SK-N-SH treated with all-trans-retinoic acid at 6 μM for 48 hours (cell line): Measurements from ENCODE around the gene GEMIN8.

Source experiments
- ATAC-seq: fragments of 200-7000 bp; cut with Tn5 transposase; 3 replicates; pipeline ENCODE4 v1.9.1; 2020; ENCODE audit warnings: mild to moderate bottlenecking, moderate library complexity
- ARNTL ChIP-seq: fragments of 450-650 bp; formaldehyde crosslinking; IDR thresholded peaks from 2 replicates; pipeline ENCODE4 v1.5.0; 2020; ENCODE audit warnings: low read depth, mild to moderate bottlenecking, moderate library complexity, borderline replicate concordance
- BACH2 ChIP-seq: fragments of 250-450 bp; sonication (Bioruptor Pico); IDR thresholded peaks from 2 replicates; pipeline ENCODE4 v1.9.0; 2021; ENCODE audit warnings: mild to moderate bottlenecking, borderline replicate concordance
- CSDC2 ChIP-seq: fragments of 250-450 bp; sonication (Bioruptor Pico); IDR thresholded peaks from 2 replicates; pipeline ENCODE4 v1.5.0; 2020; ENCODE audit warnings: mild to moderate bottlenecking, moderate library complexity
- ESRRG ChIP-seq: fragments of 250-450 bp; sonication (Bioruptor Pico); IDR thresholded peaks from 2 replicates; pipeline ENCODE4 v1.6.1; 2021; ENCODE audit warnings: mild to moderate bottlenecking
- GLIS3 ChIP-seq: fragments of 250-450 bp; sonication (Bioruptor Pico); IDR thresholded peaks from 2 replicates; pipeline ENCODE4 v1.5.0; 2020; ENCODE audit warnings: mild to moderate bottlenecking, moderate library complexity
- ISL1 ChIP-seq: fragments of 250-450 bp; sonication (Bioruptor Pico); IDR thresholded peaks from 2 replicates; pipeline ENCODE4 v2.1.2; 2022; ENCODE audit warnings: mild to moderate bottlenecking, moderate library complexity
- POU6F1 ChIP-seq: fragments of 250-450 bp; sonication (Bioruptor Pico); IDR thresholded peaks from 2 replicates; pipeline ENCODE4 v1.8.0; 2021; ENCODE audit warnings: low read depth, mild to moderate bottlenecking, moderate library complexity, borderline replicate concordance
- PPARA ChIP-seq: fragments of 250-450 bp; sonication (Bioruptor Pico); IDR thresholded peaks from 2 replicates; pipeline ENCODE4 v1.5.0; 2020; ENCODE audit warnings: mild to moderate bottlenecking, borderline replicate concordance
- RARB ChIP-seq: fragments of 250-450 bp; sonication (Bioruptor Pico); IDR thresholded peaks from 2 replicates; pipeline ENCODE4 v1.8.0; 2021; ENCODE audit warnings: mild to moderate bottlenecking, moderate library complexity
- SNAI2 ChIP-seq: fragments of 250-450 bp; sonication (Bioruptor Pico); IDR thresholded peaks from 2 replicates; pipeline ENCODE4 v1.5.0; 2020; ENCODE audit warnings: mild to moderate bottlenecking, moderate library complexity
- TCF4 ChIP-seq: fragments of 250-450 bp; sonication (Bioruptor Pico); IDR thresholded peaks from 2 replicates; pipeline ENCODE4 v1.8.0; 2021; ENCODE audit warnings: mild to moderate bottlenecking, moderate library complexity, borderline replicate concordance
- TOX ChIP-seq: fragments of 250-450 bp; sonication (Bioruptor Pico); IDR thresholded peaks from 2 replicates; pipeline ENCODE4 v1.8.0; 2021; ENCODE audit warnings: mild to moderate bottlenecking, moderate library complexity, borderline replicate concordance
- ZC3H10 ChIP-seq: fragments of 250-450 bp; sonication (Bioruptor Pico); IDR thresholded peaks from 2 replicates; pipeline ENCODE4 v1.5.1; 2021; ENCODE audit warnings: mild to moderate bottlenecking, moderate library complexity
- ZFP3 ChIP-seq: fragments of 250-450 bp; sonication (Bioruptor Pico); IDR thresholded peaks from 2 replicates; pipeline ENCODE4 v1.5.0; 2020; ENCODE audit warnings: mild to moderate bottlenecking, moderate library complexity
- ZFP30 ChIP-seq: fragments of 450-650 bp; formaldehyde crosslinking; IDR thresholded peaks from 2 replicates; pipeline ENCODE4 v1.5.0; 2022; ENCODE audit warnings: mild to moderate bottlenecking, moderate library complexity
- ZNF565 ChIP-seq: fragments of 450-650 bp; formaldehyde crosslinking; conservative IDR thresholded peaks from 2 replicates; pipeline ENCODE4 v1.5.0; 2020; ENCODE audit warnings: low read depth, mild to moderate bottlenecking, moderate library complexity
- ZNF70 ChIP-seq: fragments of 450-650 bp; formaldehyde crosslinking; IDR thresholded peaks from 2 replicates; pipeline ENCODE4 v1.5.0; 2020; ENCODE audit warnings: mild to moderate bottlenecking, moderate library complexity
- ZNF8 ChIP-seq: fragments of 450-650 bp; formaldehyde crosslinking; IDR thresholded peaks from 2 replicates; pipeline ENCODE4 v1.5.0; 2020; ENCODE audit warnings: mild to moderate bottlenecking, moderate library complexity
- TF ChIP-seq, protein P1 (sequence below): fragments of 250-450 bp; sonication (Bioruptor Pico); IDR thresholded peaks from 2 replicates; pipeline ENCODE4 v1.5.0; 2020; ENCODE audit warnings: mild to moderate bottlenecking, moderate library complexity
- TF ChIP-seq, protein P2 (sequence below): fragments of 250-450 bp; sonication (Bioruptor Pico); IDR thresholded peaks from 2 replicates; pipeline ENCODE4 v1.8.0; 2020; ENCODE audit warnings: mild to moderate bottlenecking, moderate library complexity, borderline replicate concordance
- TF ChIP-seq, protein P3 (sequence below): fragments of 250-450 bp; sonication (Bioruptor Pico); IDR thresholded peaks from 2 replicates; pipeline ENCODE4 v1.5.1; 2020; ENCODE audit warnings: low read depth, mild to moderate bottlenecking, moderate library complexity
- TF ChIP-seq, protein P4 (sequence below): fragments of 250-450 bp; sonication (Bioruptor Pico); IDR thresholded peaks from 2 replicates; pipeline ENCODE4 v1.5.1; 2021; ENCODE audit warnings: mild to moderate bottlenecking, moderate library complexity

GEMIN8 gene, protein sequence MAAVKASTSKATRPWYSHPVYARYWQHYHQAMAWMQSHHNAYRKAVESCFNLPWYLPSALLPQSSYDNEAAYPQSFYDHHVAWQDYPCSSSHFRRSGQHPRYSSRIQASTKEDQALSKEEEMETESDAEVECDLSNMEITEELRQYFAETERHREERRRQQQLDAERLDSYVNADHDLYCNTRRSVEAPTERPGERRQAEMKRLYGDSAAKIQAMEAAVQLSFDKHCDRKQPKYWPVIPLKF

GRCh38 chrX:14029425-14030173 lies at the start of gene GEMIN8:
GEMIN8 (minus strand) TSS chrX:14029892; CDS start chrX:14021478, 8,414 bp downstream.
- peak; percentile 94 for ATAC-seq
- TF ChIP-seq, protein P1, sequence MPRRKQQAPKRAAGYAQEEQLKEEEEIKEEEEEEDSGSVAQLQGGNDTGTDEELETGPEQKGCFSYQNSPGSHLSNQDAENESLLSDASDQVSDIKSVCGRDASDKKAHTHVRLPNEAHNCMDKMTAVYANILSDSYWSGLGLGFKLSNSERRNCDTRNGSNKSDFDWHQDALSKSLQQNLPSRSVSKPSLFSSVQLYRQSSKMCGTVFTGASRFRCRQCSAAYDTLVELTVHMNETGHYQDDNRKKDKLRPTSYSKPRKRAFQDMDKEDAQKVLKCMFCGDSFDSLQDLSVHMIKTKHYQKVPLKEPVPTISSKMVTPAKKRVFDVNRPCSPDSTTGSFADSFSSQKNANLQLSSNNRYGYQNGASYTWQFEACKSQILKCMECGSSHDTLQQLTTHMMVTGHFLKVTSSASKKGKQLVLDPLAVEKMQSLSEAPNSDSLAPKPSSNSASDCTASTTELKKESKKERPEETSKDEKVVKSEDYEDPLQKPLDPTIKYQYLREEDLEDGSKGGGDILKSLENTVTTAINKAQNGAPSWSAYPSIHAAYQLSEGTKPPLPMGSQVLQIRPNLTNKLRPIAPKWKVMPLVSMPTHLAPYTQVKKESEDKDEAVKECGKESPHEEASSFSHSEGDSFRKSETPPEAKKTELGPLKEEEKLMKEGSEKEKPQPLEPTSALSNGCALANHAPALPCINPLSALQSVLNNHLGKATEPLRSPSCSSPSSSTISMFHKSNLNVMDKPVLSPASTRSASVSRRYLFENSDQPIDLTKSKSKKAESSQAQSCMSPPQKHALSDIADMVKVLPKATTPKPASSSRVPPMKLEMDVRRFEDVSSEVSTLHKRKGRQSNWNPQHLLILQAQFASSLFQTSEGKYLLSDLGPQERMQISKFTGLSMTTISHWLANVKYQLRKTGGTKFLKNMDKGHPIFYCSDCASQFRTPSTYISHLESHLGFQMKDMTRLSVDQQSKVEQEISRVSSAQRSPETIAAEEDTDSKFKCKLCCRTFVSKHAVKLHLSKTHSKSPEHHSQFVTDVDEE (CRISPR knock-in tag): no peak
- TF ChIP-seq RARB: no peak
- TF ChIP-seq ISL1 (CRISPR knock-in tag): no peak
- no peak for TF ChIP-seq CSDC2
- TF ChIP-seq, protein P2, sequence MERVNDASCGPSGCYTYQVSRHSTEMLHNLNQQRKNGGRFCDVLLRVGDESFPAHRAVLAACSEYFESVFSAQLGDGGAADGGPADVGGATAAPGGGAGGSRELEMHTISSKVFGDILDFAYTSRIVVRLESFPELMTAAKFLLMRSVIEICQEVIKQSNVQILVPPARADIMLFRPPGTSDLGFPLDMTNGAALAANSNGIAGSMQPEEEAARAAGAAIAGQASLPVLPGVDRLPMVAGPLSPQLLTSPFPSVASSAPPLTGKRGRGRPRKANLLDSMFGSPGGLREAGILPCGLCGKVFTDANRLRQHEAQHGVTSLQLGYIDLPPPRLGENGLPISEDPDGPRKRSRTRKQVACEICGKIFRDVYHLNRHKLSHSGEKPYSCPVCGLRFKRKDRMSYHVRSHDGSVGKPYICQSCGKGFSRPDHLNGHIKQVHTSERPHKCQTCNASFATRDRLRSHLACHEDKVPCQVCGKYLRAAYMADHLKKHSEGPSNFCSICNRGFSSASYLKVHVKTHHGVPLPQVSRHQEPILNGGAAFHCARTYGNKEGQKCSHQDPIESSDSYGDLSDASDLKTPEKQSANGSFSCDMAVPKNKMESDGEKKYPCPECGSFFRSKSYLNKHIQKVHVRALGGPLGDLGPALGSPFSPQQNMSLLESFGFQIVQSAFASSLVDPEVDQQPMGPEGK (CRISPR knock-in tag): no peak
- no peak for TF ChIP-seq SNAI2
- TF ChIP-seq ZNF70 (CRISPR knock-in tag): no peak
- TF ChIP-seq ZNF565 (CRISPR knock-in tag): no peak
- TF ChIP-seq ZFP3: no peak
- TF ChIP-seq, protein P3, sequence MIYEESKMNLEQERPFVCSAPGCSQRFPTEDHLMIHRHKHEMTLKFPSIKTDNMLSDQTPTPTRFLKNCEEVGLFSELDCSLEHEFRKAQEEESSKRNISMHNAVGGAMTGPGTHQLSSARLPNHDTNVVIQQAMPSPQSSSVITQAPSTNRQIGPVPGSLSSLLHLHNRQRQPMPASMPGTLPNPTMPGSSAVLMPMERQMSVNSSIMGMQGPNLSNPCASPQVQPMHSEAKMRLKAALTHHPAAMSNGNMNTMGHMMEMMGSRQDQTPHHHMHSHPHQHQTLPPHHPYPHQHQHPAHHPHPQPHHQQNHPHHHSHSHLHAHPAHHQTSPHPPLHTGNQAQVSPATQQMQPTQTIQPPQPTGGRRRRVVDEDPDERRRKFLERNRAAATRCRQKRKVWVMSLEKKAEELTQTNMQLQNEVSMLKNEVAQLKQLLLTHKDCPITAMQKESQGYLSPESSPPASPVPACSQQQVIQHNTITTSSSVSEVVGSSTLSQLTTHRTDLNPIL: no peak
- TF ChIP-seq PPARA (CRISPR knock-in tag): no peak
- TF ChIP-seq TOX (CRISPR knock-in tag): no peak
- no peak for TF ChIP-seq POU6F1 (CRISPR knock-in tag)
- no peak for TF ChIP-seq ZFP30 (CRISPR knock-in tag)
- no peak for TF ChIP-seq TCF4 (CRISPR knock-in tag)
- TF ChIP-seq ARNTL (CRISPR knock-in tag): no peak
- no peak for TF ChIP-seq ZC3H10 (CRISPR knock-in tag)
- TF ChIP-seq, protein P4, sequence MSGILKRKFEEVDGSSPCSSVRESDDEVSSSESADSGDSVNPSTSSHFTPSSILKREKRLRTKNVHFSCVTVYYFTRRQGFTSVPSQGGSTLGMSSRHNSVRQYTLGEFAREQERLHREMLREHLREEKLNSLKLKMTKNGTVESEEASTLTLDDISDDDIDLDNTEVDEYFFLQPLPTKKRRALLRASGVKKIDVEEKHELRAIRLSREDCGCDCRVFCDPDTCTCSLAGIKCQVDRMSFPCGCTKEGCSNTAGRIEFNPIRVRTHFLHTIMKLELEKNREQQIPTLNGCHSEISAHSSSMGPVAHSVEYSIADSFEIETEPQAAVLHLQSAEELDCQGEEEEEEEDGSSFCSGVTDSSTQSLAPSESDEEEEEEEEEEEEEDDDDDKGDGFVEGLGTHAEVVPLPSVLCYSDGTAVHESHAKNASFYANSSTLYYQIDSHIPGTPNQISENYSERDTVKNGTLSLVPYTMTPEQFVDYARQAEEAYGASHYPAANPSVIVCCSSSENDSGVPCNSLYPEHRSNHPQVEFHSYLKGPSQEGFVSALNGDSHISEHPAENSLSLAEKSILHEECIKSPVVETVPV (CRISPR knock-in tag): no peak
- no peak for TF ChIP-seq GLIS3
- no peak for TF ChIP-seq ZNF8 (CRISPR knock-in tag)
- TF ChIP-seq, all 23 proteins: peak for 0

DNA sequence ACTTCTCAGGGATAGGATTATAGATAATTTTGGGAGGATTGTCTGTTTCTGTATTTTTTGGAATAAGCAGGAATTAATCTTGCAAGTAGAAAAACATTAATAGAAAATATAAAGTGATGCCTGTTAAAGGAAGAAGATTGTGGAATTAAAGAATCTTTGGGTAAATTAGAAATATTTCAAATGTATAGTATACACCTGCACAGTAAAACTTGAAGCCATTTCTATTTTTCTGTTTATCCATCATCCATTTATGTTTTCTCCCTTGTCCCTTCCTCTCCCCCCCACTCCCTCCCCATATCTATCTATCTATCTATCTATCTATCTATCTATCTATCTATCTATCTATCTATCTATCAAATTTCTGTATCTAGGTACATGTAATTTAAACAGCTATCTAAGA lies 46.9 kb upstream of the GEMIN8 start:
- TF ChIP-seq ZNF70 (CRISPR knock-in tag): no peak
- TF ChIP-seq, protein P3: no peak
- no peak for TF ChIP-seq ZFP3
- no peak for TF ChIP-seq PPARA (CRISPR knock-in tag)
- TF ChIP-seq TOX (CRISPR knock-in tag): no peak
- no peak for TF ChIP-seq ESRRG (CRISPR knock-in tag)
- TF ChIP-seq BACH2 (CRISPR knock-in tag): no peak
- no peak for TF ChIP-seq ZFP30 (CRISPR knock-in tag)
- no peak for TF ChIP-seq ARNTL (CRISPR knock-in tag)
- TF ChIP-seq, protein P4 (CRISPR knock-in tag): no peak
- ATAC-seq: no peak
